GM15510 (cell line): ENCODE measurements around the gene MAP1LC3B2.

Source experiments
- POLR2A ChIP-seq: IDR thresholded peaks from 3 replicates; pipeline ENCODE4 v1.6.1; 2011; ENCODE audit warnings: borderline replicate concordance; ENCODE audit not compliant: insufficient read length; ENCODE audit errors: extremely low read depth

Gene MAP1LC3B2

GRCh38 chr12:116594325-116595038, 35.3 kb downstream of the MAP1LC3B2 start:
- TF ChIP-seq POLR2A = no peak

GRCh38 chr12:116595186-116595585, 36.0 kb downstream of the MAP1LC3B2 start:
- no peak for TF ChIP-seq POLR2A

GRCh38 chr12:116595672-116596071, 36.5 kb downstream of the MAP1LC3B2 start:
- TF ChIP-seq POLR2A = no peak

DNA sequence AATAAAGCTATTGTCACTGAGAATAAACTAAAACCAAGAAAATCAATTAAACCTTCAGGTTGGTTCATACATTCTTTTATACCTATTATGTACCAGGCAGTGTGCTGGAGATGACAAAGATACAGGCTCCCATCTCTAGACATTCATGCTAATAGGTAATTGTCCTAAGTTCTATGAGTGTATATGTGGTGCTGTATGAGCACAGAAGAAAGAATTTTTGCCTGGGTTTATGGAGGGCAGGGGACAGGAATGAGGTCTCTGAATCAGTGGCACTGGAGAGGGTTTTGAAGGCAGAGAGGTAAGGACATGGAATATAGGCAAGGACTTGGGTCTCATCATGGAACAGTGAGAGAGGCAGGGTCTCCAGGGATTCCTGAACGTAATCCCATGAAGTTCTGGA, 38.7 kb downstream of the MAP1LC3B2 start:
- TF ChIP-seq POLR2A = no peak

GRCh38 chr12:116598311-116599284, 39.4 kb downstream of the MAP1LC3B2 start:
- TF ChIP-seq POLR2A = no peak

- no peak for TF ChIP-seq POLR2A
Measured at GRCh38 chr12:116599285-116600136, 40.3 kb downstream of the MAP1LC3B2 start.

DNA sequence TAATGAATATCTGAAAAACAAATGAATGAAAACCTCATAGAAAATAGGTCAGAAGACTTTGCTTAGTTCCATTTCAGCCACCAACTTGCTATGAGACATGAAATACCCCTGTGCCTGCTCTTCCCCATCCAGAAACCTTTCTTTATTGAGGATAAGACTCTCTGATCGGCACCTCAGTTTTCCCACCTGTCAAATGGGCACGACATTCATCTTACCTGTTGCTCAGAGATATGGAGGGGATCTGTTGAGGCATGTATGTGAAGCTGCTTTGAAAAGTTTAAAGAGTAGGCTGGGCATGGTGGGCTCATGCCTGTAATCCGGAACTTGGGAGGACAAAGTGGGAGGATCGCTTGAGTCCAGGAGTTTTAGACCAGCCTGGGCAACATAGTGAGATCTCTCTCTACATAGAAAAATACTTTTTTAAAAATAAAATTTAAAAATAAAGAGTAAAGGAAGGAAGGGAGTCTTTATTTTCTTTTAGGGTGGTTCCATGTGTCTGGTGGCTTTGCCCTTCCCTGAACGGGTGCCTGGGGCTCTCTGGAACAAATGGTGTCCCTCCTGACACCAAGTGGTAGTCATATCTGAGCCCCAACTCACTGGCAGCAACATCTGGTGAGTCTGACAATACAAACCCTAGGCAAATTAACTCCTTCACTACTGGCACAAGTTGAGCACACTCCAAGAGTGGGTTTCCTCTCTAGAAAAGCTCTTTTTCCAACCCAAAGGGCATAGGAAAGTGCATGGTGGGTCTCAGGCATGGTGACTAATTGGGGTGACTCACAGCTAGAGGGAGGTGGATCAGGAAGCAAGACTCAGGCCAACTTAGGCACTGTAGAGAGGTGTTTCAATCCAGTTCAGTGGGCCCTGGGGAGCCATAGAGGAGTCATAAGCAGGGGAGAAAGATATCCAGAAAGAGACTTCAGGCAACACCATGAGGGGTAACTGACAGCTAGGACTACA, 42.1 kb downstream of the MAP1LC3B2 start:
- TF ChIP-seq POLR2A = no peak

DNA sequence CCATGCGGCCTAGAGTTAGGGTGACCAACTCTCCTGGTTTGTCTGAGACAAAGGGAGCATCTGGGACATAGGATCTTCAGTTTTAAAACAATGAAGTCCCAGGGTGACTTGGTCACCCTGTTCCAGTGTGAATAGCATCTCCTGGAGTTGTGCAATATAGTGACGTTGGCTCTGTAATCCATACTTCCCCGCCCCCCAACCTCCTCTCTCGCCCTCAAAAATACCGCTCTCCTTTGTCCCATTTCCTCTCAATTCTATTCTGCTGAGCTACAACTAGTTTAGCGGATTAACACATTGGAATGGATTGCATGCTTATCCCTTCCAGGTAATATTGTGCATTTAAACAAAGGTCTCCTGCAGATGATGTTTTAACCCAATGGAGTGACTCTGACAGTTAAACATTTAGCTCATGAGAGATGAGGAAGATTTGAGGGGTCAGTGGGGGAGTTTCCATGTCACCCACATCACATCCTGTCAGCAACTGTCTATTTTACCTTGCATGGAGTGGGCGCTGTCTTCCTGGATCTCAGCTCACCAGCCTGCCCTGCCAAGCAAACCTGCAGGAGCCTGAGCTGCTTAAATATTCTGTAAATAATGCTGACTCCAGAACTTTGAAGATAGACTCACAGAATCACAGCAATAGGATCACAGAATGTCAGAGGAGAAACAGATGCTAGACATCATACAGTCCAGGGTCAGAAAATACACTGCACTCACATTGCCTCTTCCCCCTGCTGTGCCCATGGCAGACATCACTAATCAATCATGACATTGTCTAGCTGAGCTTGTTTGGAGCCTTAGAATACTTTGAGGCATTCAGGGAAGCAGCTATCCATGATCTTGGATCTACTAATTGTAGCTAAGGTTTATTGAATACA, 43.0 kb downstream of the MAP1LC3B2 start:
- TF ChIP-seq POLR2A = no peak

DNA sequence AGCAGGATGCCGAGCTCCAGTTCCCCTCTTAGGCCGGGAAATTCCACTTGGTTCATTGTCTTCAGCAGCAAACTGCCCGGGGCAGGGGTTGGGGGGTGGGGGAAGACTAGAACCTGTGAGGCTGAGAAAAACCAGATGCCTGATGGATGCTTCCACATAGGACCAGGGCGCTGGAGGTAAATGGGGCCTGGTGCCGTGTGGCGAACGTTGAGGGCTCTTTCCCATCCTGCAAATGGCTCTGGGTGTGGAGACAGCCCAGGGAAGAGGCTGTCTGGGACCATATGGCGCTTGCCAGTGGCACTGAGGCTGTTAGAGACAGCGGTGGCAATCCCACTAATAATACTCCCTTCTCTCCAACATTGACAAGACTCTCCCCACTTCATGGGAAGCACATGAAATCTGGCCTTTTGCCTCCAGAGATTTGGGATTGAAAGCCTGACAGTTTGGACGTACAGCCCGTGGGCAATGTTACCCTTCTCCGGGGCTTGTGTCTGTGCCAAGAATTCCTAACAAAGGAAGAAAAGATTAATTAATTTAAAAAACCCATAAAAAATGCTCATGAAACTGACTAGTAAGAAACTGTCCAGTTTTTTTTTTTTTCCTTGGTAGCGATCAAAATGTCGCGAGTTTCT, 44.5 kb downstream of the MAP1LC3B2 start:
- TF ChIP-seq POLR2A = no peak

DNA sequence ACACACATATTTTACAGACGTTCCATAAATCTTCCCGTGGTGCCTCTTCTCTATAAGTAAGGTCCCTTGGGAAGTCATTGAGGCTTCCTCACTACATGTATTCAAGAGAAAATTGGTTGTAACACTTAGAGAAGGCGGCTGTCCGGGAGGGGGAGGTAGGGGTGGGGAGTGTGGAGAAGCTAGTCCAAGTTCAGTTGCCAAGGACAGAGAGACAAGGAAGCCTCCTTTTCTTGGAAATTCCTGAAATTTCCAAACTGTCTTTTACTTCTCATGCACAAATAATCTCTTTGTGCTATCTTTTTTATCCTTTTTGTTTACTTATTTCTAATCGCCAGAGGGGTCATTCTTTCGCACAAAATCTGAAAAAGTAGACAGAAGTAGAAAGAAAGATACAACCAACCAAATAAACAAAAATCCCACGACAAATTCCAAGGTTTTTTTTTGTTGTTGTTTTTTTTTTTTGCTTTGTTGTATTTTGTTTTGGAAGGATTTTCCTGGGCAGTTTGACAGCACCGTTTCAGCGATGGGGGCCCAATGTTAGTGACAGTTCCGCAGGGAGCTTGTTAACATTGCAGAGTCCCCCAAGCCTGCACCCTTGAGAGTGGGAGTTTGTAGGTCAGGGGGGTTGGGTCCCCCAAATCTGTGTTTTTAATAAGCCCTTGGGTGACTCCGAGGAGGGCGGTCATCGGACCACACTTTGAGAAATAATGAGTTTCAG, 45.2 kb downstream of the MAP1LC3B2 start:
- TF ChIP-seq POLR2A = no peak

GRCh38 chr12:116604951-116605641, 45.9 kb downstream of the MAP1LC3B2 start:
- no peak for TF ChIP-seq POLR2A
